Forelimb muscle (tissue), 1 donor: ENCODE data around the gene GABRA4. TPM values are rescaled to one million over a fixed set of nuclear protein-coding genes. Genes with fewer than 3 reads are reported as not detected.

Experiments used
- DNase-seq: peaks from one replicate; pipeline ENCODE4 v3.0.0-alpha.2; 2013; ENCODE audit warnings: low read depth
- polyA plus RNA-seq: library from polyadenylated mRNA; unstranded; fragments of 120-200 nt; gene quantifications from one replicate; pipeline ENCODE4 v1.2.1, GENCODE V29; 2013; ENCODE audit not compliant: insufficient read length

Gene GABRA4
- polyA plus RNA-seq, result not detected

DNA sequence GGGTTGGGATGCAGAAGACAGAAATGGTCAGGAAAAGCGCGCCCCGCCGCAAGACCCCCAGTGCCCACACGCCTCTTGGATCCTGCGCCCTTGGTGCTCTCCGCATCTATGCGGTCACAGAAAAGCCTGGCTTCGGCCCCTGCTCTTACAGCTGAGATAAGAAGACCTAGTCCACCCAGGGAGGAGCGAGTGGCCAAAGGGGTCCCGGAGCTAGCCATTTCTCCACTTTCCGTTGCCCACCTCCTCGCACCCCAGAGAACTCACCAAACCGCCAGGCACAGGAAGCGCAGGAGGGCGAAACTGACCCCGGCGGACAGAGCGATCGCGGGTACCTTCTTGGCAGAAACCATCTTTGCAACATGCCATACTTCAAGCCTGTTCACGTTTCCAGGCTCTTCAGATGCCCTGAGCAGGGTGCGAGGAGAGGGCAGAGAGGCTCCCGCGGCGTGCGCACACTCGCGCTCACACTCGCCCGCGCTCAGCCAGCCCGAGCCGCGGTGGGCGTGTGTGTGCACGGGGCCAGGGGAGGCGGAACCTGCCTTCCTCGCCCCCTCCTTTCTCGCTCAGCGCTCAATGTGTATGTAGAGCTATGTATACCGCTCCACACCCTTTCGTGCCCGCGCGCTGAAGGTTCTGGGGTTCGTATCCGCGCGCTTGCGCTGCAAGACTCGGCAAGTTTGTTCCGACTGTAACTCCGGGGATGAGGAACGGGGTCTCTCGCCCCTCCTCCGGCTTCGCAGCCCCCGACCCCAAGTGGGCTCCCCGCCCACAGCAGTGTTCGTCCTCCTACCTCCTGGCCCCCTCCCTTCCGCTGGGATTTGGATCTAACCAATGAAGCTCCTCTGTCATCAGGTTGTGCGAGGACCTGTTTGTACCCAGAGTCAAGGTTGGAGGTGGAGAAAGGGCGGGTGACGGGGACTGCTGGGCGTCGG, at the start of gene GABRA4:
GABRA4 (minus strand) TSS at position 507 of the 932 bp plus-strand sequence; CDS start at position 350, 157 bp downstream.
- no peak for DNase-seq

DNA sequence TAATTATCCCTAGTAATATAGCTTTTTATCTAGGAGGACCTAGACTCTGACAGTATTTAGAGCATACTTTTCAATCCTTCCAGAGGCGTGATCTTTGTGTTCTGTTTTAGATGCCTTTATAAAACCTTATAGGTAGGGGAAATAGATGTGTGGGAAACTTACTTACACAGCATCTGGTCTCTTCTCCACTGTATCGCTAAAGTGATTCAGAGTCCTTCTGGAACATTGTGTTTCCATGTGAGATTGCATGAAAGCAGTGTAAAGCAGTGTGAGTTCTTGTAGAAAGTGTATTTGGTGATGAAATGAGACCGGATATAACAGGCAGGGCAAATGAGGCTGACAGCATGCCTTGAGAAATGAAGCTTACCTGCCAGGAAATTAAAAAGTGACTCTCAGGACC, 47.4 kb upstream of the GABRA4 start:
- DNase-seq, result no peak

DNA sequence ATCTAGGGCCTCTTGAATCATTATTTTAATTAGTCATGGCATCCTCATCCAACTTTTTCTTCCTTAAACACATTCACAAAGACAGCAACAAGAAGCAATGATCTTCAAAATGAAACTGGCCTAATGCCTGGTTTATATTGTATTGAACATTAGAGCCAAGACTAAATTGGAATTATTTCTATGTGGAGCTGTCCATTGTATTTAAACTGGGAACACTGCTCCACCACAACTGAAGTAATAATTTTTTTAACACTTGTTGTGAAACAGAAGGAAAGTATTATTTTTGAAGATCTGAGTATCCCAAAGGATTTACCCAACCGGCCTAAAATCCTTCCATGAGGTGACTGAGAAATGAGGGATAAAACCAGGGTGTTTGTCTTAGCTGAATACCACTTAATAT, 44.9 kb upstream of the GABRA4 start:
- DNase-seq, result no peak

DNA sequence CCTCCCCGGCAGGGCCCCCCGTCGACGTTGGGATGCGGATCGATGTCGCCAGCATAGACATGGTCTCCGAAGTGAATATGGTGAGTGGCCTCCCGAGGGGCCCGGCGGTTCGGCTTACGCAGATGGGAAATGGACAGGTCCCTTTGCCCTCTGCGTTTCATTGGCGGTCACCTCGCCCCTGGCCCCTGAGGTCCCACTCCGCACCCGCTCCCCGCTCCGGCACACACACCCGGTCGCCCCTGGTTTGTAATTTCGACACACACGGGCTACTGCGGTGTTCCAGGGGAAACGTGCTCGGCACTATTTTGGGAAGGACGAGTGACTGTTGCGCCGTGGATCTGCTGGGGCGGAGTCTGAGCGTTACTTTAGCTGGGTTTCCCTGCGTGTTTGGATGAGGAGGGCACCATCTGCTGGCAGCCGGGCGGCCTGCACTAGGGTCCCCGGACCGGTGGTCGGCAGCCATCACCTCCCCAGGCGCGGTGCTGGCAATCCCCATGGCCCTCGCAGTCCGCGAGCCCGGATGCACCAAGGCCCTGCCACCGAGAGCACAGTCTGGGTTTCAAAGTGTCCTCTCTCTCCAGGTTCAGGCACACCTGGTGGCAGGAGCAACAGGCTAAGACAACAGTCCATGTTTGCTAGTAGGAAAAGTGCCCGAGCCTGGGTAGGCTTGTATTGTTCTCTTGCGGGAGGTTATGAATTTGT, 39.2 kb upstream of the GABRA4 start:
- DNase-seq, result no peak

DNA sequence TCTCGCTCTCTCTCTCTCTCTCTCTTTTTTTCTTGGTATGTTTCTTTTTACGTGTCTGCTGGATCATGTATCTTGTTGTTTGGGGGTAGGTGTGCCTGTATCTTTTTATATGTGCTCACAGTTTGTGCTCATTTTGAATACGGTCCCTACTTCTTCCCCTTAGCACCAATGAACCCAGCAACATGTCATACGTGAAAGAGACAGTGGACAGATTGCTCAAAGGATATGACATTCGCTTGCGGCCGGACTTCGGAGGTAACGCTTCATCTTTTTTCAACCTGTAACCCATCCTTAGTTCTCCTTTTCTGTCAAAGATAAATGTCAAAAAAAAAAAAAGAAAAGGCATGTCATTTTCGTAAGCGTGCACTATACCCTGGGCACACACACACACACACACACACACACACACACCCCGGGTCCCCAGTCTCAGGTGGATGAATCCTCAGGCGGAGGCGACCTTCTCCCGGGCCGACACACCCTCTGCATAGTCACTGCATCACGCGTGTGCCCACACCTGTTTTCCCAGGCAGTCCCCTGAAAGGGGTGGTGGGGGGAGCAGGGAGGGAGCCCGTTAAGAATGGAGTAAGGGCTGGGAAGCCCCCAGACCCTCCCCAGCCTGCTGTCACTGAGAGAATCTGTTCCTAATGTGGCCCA, 38.5 kb upstream of the GABRA4 start:
- no peak for DNase-seq

DNA sequence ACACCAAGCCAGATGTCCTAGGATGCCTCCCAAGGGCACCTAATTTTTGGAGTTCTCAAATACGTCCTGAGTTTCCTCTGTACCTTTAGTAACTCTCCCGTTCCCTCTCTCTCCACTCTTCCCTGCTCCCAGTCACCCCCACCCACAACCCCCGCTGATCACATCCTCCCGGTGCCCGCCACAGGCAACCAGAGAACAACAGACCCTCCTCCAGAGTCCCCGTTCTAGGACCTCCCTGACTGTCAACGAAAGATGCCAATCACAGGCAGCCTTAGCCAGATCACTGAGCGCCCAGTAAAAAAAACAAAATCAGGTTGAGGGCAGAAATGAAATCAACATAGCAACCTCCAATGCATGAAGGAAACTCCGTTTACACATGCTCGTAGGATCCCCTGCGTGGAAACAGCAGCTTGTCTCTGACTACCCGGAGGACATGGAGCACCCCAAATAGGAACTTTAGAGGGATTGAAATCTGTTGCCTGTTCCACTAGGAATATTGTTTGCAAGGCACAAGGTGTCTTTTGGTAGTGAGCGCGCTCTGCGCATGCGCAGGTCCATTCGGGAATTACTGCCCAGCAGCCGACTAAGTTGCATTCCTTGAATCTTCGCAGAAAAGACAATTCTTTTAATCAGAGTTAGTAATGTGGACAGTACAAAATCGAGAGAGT, 37.8 kb upstream of the GABRA4 start, which contains the start of gene GABRB1:
GABRB1 (plus strand) TSS at position 557 of the 668 bp plus-strand sequence.
- DNase-seq, result no peak

DNA sequence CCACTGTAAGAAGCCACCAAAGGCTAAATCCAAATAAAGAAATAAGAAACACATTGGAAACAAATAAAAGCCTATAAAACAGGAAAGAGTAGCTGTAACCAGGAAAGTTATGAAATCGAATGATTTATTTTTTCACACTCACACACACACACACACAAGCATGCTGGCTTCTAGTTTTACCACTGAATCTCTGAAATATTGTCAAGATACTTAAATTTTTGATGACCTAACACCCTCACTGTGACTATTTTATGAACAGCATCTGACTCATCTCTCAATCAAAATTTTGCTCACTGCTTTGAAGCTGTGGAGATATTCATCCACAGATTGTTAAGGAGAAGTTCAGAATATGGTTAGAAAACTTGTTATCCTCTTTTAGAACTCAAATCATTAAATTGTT, 24.1 kb upstream of the GABRA4 start:
- no peak for DNase-seq

DNA sequence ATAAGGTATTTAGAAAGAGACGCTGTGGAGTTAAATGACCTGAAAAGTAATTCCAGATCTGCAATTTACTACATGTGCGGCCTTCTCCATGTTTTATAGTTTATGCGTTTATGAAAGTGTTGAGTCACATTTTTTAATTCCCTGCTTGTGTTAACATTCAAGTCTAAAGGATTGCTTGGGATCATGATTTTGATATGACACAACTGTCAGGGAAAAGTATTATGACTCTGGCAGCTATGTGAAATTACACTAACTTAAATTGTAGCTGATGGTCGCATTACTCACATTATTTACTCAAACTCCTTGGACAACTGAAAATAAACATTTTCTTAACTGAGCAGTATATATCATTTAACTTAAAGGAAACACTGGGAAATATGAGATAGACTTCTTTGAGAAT, 23.7 kb upstream of the GABRA4 start:
- no peak for DNase-seq

DNA sequence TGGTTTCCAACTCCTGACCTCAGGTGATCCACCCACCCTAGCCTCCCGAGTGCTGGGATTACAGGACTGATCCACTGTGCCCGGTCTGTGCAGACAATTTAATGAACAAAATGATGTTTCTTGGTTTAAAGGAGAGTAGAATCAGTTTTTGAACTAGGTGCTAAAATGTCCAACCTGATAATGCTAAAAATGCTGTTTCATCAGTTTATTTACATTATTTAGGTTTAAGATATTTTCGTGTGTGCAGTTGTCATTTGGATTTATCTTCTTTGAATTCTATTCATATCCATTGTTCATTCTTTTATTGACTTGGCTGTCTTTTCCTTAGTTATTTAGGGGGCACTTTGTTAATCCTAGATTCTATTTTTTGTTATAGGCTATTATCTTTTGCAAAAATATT, 20.0 kb upstream of the GABRA4 start:
- no peak for DNase-seq

DNA sequence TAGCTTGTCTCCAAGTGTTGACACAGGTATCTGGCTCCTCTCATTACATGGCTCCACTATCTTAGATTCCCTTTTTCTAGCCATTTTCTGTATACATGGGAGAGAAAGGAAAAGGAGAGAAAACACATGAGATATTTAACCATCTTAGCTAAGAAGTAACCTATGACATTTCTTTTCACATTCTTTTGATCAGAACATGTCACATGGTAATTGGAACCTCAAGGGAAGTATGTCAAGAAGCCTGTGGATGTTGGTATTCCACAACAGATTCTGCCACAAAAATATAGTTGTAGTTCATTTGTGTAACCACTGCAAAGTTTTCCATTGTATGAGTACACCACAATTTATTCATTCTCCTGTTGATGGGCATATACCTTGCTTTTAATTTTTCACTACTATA, 19.3 kb upstream of the GABRA4 start:
- DNase-seq, result no peak

DNA sequence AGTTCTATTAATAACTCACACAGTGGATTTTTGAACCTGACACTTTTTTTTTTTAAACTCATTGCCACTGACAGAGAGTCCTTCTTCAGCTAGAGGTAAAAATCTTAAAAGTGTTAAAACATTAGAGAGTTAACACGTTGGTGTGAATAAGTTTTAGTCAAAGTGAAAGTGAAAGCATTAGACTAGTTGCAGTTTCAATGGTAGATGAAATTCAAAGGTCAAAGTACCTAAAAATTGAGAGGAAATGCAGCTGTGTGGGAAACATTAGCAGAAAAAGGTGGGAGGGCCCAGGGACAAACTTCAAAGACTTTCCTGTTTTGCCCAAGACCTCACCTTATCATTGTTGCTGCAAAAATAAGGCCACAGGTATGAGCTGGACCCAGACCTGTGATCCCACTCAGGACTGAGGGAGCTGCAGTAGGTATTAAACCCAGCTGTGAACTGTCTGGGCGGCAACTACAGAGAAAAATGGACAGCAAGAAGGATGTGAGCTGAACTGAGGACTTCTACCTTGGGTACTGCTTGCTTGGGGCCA, 17.6 kb upstream of the GABRA4 start:
- DNase-seq, result no peak

DNA sequence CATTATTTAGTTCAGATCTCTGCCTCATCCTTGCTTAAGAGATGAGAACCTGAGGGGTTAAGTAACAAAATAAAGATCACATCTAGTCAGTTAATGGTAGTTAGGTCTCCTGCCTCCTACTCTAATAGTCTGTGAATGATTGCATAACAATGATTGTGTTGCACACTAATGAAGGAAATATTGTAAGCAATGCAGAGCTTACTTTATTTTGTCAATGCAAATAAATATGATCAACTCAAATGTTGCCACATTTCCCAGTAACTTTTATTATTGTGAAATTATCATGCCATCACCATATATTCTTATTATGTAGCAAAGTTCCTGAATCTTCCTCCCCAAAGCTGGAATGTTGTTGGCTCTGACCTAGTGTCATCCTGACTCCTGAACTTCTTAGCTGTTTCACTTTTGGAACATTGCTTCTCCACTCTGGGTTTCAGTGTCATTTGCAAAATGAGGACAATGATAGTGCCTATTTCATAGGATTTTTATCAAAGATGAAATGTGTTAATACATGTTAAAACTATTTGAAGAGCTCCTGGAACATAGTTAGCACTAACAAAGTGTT, 17.0 kb upstream of the GABRA4 start:
- DNase-seq, result no peak

DNA sequence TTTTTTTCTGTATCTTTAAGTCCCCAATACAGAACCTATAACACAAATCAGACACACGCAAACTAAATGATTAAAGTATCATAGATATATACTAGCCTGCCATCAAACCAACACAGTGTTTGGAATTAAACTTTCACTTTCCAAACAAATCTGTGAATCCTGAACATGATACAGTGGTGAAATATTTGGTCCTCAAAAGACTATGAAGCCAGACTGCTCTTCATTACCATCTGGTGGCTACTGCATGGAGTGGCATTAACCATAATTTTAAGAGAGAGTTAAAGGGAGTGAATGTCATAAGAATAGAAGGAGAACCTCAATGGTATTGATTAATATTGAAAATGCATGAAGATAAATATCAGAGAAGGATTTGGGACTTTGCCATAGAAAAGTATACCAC, 9.2 kb upstream of the GABRA4 start:
- DNase-seq, result no peak

DNA sequence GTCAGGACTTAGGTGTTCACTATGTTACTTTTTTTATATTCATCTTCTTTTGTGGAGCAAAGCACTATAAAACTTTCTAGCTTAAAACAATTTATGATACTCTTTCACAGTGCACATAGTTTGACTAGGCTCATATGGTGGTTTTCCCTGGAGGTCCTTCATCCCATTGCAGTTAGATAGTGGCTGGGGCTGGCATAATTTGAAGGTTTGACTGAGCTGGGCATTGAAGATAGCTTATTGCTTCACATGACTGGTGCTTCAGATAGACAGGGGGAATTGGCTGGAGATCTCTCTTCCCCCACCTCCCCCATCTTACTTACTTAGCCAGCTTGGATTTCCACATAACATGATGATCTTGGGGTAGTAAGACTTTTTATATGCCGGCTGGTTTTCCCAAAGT, 7.0 kb upstream of the GABRA4 start:
- DNase-seq, result no peak

DNA sequence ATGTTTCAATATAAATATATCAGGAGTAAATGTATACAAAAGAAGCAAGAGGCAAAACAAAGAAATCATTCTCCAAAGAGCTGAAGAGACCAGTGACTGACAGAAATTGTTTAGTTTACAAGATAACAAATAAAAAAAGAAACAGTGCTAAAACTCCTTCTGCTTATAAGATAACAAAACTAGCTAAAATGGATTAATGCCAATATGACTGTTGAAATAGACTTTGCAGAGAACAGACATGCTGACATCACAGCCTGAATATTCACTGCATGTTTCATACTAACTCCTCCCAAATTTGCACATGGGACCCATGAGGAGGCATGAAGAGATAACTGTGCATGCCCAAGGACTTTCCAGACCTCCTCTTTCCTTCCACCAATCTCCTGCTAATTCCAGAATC, 6.2 kb upstream of the GABRA4 start:
- DNase-seq, result no peak

DNA sequence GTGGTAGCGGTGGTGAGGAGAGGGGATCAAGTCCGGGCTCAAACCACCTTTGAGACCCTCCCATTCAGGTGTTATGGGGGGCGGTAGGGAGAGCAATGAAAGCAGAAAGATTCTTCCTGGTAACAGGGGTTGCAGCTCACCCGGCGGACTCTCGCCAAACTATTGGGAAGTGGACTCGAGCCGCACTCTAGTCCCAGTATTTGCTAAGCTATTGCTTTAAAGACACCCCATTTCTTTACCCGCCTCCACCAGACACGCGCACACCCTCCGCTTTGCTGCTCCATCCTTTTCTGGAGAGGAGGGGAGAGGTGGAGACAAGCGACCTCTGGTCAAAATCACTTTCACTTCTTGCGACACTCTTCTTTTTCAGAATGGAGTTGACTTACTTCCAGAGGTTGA, 625 bp upstream of the GABRA4 start:
- DNase-seq, result no peak

DNA sequence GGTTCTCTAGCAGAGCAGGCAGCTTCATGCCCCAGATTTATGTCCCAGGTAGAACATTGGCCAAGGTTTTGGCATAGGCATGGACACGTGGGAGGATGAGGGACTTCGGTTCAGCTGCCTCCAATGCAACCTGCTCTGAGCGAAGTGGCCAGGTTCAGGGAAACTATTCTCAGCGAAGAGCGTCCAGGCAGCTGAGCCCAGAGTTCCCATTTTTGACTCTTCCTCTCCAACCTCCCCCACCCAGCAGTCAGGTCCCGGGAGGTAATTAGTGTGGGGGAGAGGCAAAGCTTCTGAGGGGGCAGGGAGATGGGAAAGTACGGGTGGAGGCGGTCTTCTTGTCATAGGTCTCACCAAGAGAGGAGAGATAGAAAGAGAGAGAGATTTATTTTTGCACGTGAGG, 1.0 kb downstream of the GABRA4 start:
- DNase-seq, result no peak

DNA sequence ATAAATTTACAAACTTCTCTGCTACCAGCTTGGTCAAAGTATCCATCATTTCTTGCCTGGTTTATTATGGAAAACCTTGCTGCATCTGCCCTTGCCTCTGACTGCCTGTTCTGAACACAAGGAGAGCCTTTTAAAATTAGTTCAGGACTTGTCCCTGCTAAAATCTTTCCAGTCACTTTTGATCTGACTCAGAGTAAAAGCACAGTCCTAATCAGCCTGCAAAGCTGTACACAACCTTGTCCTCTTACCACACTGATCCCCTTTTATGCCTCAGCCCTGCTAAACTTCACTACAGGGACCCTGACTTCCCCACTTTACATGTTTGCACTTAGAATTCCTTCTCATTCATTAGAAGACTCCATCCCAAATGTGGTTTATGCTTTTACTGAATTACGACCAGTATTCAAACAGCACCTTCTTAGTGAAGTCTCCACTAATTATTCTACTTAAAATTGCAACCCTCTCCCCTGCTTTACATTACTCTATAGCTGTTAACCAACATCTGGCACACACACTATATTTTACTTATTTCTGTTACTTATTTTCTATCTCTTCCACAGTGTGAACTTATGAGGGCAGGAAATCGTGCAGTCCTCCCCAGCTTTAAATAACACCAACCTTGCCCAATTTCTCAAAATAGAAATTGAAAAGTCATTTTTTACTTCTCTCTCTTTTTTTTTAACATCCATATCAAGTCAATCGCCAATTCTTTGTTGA, 6.3 kb downstream of the GABRA4 start:
- DNase-seq, result no peak

DNA sequence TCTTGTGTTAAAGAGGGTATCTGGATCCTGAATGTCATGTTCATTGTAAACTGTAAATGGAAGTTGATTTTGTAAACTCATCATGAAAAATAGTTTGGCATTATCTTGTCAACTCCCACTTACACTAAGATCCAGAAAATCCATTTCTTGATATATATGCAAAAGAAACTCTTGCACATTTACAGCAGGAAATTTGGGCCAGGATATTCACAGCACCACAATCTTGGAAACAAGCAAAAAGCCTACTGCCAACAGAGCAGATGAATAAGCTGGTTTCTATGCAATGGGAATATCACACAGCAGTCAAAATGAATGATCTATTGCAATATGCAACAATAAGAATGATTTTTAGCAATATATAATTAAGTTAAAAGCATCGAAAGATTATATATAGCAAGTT, 8.6 kb downstream of the GABRA4 start:
- no peak for DNase-seq

DNA sequence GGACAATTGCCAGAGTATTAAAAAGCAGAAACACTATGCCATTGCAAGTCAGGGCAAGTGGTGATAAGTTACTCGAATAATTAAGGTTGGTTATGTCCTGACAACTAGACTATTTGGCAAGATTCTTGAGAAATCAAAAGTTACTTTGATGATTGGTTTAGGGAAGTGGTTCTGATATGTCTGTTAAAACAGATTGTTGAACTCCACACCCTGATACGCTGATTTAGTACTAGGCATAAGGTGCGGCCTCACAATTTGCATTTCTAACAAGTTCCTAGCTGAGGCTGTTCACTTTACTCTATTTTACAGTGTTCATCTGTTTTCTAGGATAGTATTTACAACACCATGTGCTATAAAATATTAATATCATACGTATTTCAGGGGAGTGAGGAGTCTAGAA, 12.5 kb downstream of the GABRA4 start:
- DNase-seq, result no peak

DNA sequence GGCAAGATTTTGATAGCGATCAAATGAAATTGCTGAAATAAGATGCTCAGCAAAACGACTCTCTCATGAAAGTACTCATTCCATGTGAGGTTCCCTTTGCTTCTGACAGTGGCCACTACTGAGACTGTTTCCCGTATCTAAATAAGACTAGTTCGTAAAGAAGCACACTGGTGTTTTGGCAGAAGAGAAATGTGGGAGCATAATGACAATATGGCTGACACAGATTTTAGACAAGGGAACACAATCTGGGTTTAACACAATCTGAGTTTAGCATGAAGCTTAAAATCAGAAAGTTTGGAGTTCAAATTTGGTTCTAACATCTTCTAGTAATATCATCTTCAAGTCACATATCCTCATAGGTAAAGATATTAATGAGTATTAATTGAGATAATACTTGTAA, 13.7 kb downstream of the GABRA4 start:
- DNase-seq, result no peak
